ENCODE results near the gene MAJIN. TPM values are rescaled to one million over a fixed set of nuclear protein-coding genes. Genes with fewer than 3 reads are reported as not detected.

Gene MAJIN
- total and polyA plus RNA-seq, 9 of the 15 experiments (the other 6 are each of a cell fraction or from before 2014, with no cell fraction given): 0.17 to 0.83 (median 0.24) TPM; not detected in 2

DNA sequence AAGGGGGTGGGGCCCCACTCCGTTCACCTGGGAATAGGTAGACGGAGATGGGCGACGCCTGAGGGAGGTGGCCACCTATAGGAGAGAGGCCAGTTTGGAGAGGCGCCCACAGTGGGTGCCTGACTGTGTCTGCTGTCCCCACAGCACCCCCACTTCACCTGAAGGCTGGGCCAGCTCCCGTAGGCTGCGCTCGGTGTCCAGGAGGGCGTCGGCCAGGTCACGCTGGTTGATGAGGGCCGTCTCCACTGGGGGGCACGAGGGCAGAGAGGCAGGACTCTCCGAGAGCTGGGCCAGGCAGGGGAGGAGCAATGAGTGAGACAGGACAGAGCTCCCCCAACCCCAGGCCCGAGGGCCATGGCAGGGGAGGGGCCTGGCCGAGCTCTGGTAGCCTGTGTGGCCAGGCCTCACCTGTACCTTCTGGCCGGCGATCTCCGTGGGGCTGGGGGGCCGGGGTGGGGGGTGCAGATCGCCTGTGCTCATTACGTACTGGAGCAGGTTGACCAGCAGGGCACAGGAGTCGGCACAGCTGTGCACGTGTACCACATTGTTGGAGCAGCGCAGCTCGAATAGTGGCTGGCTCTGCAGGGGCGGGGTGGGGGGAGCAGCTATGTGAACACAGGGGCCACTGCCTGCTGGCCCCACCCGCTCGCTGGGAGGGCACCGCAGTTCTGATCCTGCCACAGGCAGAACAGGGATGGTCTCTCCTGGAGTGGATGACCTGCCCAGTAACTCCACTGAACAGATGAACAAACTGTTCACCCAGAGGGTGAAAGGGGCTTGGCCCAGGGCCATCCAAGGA lies 69.6 kb downstream of the MAJIN start:
- ATAC-seq (no peak), FAIRE-seq (no peak), DNase-seq (ENCODE audit: extremely low read depth in 1 of 4, low spot score in 3 of 4) (peak in 1 of 4 experiments; percentile 21)
- intact Hi-C loops (cut with micrococcal nuclease): no loop called here
- no peaks in the 10 kb centered on the region for H4K20me1 ChIP-seq (replicated peaks; ENCODE audit: control insufficient read depth, insufficient read depth, low read length)
- no peak overlapping the region for H3K27ac ChIP-seq (ENCODE audit: extremely low read depth, low read depth, low read length)
- H3K4me3 ChIP-seq: no peak overlapping the region
- no peaks in the 10 kb centered on the region for H3K9me3 ChIP-seq (replicated peaks; ENCODE audit: control insufficient read depth, insufficient read depth, low read depth, low read length)
- 86% methylated on average over 23 of the region's 30 CpGs for WGBS (ENCODE audit: insufficient coverage, low coverage, missing lambda C conversion rate)
- in situ Hi-C loops (cut with MboI): no loop called here
- no peak overlapping the region for H3K4me2 ChIP-seq (ENCODE audit: insufficient read depth, low read length)
- H2AFZ ChIP-seq (ENCODE audit: low read depth, low read length): no peak overlapping the region
- no TSS peak for BruUV-seq (replicated peaks)
- TF ChIP-seq POLR2G (IDR thresholded peaks at IDR 0.05; ENCODE audit: low read depth, low read length) (peak; percentile 38; the same call in 1 of the 2 replicates), RBFOX2 (IDR thresholded peaks at IDR 0.05; ENCODE audit: low read depth, low read length) (peak; percentile 9; the same call in 1 of the 2 replicates)
- TF ChIP-seq, protein P1, sequence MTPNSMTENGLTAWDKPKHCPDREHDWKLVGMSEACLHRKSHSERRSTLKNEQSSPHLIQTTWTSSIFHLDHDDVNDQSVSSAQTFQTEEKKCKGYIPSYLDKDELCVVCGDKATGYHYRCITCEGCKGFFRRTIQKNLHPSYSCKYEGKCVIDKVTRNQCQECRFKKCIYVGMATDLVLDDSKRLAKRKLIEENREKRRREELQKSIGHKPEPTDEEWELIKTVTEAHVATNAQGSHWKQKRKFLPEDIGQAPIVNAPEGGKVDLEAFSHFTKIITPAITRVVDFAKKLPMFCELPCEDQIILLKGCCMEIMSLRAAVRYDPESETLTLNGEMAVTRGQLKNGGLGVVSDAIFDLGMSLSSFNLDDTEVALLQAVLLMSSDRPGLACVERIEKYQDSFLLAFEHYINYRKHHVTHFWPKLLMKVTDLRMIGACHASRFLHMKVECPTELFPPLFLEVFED (CRISPR knock-in tag; conservative IDR thresholded peaks at IDR 0.05): no peak
- no peaks in the 10 kb centered on the region for H3K9me1 ChIP-seq (ENCODE audit: control insufficient read depth, insufficient read depth, low read length)
- peak overlapping the region in 1 of 2 experiments; percentile 45; a peak in 1 of 4 replicates for H3K9ac ChIP-seq (ENCODE audit: insufficient read depth in 1 of 2, low read depth in 2 of 2, low read length in 2 of 2)
- POLR2A ChIA-PET: interaction anchor here (1.0 kb wide), 1 partner anchor 14 kb away, joined by 4 read pairs; no protein-coding TSS in a partner anchor
- no peaks in the 10 kb centered on the region for H3K27me3 ChIP-seq (ENCODE audit: control insufficient read depth in 2 of 2, insufficient read depth in 2 of 2, low read length in 2 of 2)
- H3K79me2 ChIP-seq (ENCODE audit: control insufficient read depth, insufficient read depth, low read length): no peaks in the 10 kb centered on the region
- CTCF ChIA-PET (ENCODE audit: low intra/inter-chr PET ratio): no interaction called here
- peaks cover 0 to 17% of the 10 kb centered on the region in 2 experiments; a peak in 3 of 5 replicates for H3K4me1 ChIP-seq (replicated peaks in 1 of 2; ENCODE audit: control insufficient read depth in 2 of 2, insufficient read depth in 2 of 2, low read length in 2 of 2)
- peaks cover 83% of the 10 kb centered on the region; the same call in 2 of the 3 replicates for H3K36me3 ChIP-seq (ENCODE audit: control insufficient read depth, insufficient read depth, low read length)

Measured in K562 (cell line).